Dorsolateral prefrontal cortex (tissue), 118 donors: ENCODE measurements around the gene OVCA2. TPM values are rescaled to one million over a fixed set of nuclear protein-coding genes. Genes with fewer than 3 reads are reported as not detected.

Experiments
- microRNA-seq, 43 experiments: library from miRNA; unstranded; fragments of <30 nt; microRNA quantifications; one replicate each; pipeline ENCODE4 v1.2.0, GENCODE V29; 2022
- total RNA-seq, 120 experiments: library from RNA; stranded (reverse); gene quantifications; one replicate each; pipeline versions ENCODE4 v1.2.3 to v1.2.4, GENCODE V29; 2022

The OVCA2 gene
- total RNA-seq, 120 experiments from 2014 or later: 6.6 to 29.4 (median 16.4) TPM

Small RNA genes lying within 50 kb of the gene (microRNA-seq; reads per million reads assigned to microRNA genes)
- gene MIR132 (1,716 to 17,039 (median 7,086) reads per million in 43 experiments), gene MIR212 (34.6 to 289 (median 133) reads per million in 43 experiments)

Other genes starting within 250 kb of the OVCA2 start
- gene SMYD4, start 212.1 kb upstream of the OVCA2 start, total RNA-seq: 10 to 100 TPM; 13.6 to 30.4 (median 20.5) TPM
- gene RPA1, start 212.0 kb upstream of the OVCA2 start, total RNA-seq: 100 to 1,000 TPM in 2 of 120 experiments, 10 to 100 TPM in 118; 54.2 to 102 (median 73.3) TPM
- gene RTN4RL1, start 16.7 kb upstream of the OVCA2 start, total RNA-seq: 10 to 100 TPM in 119 of 120 experiments, 1 to 10 TPM in 1; 4.8 to 43.6 (median 22.0) TPM
- 100 to 1,000 TPM in 30 of 120 experiments, 10 to 100 TPM in 90; 57.6 to 158 (median 87.2) TPM for gene DPH1, start 11.9 kb upstream of the OVCA2 start, total RNA-seq
- gene HIC1, start 13.1 kb downstream of the OVCA2 start, total RNA-seq: 10 to 100 TPM in 18 of 120 experiments, 1 to 10 TPM in 102; 1.6 to 17.4 (median 6.5) TPM